NK-92 treated with Interleukin-12 subunit alpha and Interleukin-12 subunit beta, amount 100 ng/mL, for 24 hours (cell line): ENCODE results near the gene CDON.

ENCODE experiments used
- DNase-seq: peaks from one replicate; lab custom pipeline; 2025; lab: John Stamatoyannopoulos, UW

The CDON gene

DNA sequence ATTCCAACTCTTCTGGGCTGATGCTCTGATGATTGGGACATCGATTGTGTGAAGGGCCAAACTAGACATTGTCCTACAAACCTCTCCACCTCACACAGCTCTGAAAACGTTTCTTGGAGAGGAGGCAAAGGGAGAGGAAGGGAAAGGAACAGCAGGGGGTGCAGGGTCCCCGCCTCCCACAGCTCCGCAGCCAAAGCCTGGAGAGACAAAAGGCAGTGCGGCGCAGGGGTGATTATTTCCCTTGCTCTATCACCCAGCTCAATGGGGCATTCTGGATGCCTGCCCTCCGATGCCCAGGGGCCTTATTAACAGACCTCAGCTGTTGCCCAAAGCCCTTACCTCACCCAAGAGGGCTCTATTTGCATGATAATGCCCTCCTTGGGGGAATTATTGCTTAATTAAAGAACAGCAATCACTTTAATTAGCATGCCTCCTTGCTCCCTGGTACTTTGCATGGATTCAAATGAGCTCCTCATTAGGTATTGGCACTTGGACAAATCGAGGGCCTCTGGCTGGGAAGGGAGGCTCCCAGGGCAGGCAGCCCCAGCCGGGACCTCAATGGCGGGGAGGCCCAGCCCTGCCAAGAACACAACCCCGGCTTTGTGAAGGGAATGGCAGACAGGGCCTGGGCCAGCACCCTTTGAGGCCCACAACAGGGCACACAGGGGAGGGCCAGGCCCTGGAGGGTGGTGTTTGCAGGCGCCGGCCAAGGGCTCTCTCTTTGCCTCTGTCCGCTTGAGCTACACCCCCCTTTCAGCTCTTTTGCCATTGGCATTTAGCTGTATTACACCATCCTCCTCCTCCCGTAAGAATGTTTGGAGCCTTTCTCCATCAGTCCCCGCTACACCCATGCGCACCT is 19.8 kb upstream of the CDON start:
- DNase-seq = no peak

DNA sequence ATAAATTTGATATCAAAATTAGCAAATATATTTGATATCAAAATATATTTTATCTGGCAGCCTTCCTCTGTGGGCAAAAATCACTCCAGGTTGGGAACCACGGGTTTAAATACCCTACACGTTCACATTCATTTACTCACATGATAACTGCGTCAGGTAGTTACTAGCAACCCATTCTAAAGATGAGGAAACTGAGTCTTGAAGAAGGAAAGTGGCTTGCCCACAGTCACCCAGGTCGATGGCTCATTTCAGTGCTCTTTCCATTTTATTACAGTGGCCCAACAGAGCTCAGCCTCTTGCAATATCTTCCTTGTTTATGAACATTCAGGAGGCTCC is 19.2 kb upstream of the CDON start:
- DNase-seq = no peak

DNA sequence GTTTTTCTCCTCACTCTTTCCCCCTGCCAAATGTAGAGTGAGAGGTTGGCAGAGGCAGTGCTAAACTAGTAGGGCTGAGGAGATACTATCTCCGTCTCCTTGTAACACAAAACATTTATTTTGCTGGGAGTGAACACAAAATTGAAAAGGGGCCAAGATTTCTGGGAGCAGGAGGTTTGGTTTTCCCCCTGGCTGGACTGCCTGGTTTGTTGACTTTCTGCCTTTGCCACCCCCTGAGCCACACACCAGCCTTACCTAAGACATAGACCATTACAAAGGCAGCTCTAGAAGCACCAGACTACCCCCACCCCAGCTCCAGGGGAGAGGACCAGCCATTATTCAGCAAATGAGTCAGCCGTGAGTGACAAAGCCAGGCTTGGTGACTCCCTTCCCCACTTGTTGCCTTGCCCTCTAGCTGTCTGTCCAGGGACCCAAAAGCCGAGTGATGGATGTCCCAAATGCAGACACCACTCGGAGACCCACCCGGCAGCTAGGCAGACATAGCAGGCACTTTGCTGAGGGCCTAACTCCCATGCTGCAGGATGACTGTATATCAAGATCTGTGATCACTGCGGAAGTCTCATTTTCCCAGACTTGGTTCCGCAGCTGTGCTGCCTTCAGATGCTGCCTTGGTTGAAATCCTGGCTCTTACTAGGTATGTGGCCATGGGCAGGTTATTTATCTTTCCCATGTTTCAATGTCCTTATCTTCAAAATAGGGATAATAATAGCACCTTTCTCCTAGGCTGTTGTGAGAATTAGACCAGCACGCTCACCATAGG is 17.7 kb upstream of the CDON start:
- no peak for DNase-seq

DNA sequence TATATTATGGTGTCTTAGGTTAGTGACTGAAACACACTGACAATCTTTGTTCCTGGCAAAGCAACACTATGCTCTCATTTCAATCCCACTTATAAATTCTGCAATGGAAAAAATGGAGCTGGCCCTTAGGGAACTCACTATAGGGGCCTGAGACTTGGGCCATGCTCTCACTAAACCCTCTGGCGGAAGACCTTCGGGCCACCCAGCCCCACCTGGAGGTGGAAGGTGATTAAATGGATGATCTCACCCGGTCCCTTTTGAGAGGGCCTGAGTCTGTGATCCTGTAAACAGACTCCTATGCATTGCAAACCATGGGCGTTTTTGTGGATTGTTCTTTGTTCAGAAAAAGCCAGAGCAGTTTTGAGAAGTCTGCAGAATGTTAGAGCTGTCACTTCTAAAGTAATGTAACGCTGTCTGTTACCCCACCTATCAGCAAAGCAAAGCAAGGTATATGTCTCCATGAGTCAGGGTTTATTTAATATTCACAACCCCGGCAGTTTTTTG is 17.0 kb upstream of the CDON start:
- no peak for DNase-seq

DNA sequence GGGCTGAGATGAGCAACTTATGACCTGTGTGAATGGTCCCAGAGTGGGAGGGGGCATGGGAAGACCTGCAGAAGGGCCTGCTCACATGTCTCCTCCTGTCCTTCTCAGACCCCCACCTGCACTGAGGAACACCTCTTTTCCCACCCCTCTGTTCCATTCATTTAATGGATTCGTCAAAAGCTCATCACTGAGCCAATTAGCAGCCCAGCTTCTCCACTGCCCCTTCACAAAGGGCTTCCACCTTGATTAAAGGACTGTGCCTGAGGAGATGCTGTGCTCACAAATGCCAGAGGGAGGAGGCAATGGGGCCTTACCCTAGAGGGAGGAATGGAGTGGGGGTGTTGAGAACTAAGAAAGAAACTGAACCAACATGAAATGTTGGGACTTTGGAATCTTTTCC is 14.0 kb upstream of the CDON start:
- DNase-seq = no peak

DNA sequence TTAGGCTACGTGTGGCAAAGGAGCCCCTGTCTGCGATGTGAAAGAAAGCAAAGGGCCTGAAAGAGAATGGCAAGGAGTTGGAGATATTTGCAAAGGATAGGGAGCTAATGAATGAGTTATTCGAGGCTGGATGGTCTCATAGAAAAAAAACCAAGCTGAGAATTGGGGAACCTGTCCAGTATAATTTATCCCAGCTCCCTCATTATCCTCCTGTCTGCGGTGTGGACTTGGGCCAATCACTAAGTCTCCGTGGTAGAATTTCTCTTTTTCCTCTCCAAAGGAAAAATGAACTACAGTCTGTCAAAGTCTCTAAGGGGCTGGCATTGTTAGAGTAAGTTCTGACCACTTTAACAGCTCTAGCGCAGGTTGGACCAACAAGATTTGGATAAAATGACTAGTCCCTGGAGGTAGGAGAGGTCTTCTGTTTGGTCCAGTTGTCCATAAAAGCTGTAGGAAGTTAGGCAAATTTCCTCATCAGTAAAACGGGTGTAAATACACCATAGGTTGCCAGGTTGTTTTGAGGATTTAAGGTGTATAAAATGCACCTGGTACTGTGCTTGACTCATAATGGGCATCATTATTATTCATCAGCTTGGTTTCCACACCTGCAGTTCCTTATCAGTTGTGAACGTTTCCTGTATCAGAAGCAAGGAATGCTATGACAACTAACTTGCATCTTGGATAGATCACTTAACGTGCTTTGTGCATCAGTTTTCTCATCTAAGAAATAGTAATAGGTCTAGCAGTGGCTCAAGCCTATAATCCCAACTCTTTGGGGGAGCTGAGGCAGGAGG is 10.3 kb upstream of the CDON start:
- no peak for DNase-seq

DNA sequence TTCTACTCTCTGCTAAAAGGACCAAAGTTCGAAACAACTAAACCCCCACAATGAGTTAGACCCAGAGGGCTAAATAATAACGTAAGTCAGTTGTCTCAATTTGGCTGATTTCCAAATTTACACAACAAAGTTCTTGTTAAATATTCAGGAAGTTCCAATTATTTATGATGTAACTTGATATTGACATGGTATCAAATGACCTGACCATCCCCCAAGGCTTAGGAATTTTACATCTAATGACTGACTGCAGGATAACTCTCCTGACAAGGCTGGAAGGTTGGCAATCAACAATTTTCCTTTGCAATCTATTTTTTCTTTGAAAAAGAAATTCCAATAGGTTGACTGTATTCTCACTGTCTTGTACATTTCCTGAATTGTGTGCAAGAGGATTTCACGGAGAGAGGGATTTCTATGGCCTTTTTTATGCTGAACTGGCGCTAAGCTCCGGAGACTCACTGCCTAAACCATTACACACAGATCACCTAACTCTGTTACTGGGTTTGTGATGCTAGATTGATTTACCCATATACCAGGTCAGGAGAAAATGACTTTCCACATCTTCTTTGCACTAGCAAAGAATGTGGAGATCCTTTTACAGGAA is 9.6 kb upstream of the CDON start:
- DNase-seq = no peak

DNA sequence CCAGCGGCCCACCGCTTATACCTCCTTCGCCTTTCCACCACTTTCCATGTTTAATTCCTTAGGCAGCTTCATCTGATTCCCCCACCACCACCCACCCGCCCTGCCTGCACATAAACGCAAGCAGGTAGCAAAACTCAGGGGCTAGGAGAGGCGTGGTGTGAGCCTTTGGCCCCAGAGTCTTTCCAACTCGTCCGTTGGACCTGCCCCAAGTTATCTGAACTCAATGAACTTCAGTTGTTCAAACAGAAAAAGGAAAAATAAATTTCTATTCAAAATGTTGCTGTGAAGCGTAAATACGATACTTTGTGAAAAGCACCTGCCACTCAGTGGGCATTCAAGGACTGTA is 814 bp upstream of the CDON start:
- DNase-seq = no peak

DNA sequence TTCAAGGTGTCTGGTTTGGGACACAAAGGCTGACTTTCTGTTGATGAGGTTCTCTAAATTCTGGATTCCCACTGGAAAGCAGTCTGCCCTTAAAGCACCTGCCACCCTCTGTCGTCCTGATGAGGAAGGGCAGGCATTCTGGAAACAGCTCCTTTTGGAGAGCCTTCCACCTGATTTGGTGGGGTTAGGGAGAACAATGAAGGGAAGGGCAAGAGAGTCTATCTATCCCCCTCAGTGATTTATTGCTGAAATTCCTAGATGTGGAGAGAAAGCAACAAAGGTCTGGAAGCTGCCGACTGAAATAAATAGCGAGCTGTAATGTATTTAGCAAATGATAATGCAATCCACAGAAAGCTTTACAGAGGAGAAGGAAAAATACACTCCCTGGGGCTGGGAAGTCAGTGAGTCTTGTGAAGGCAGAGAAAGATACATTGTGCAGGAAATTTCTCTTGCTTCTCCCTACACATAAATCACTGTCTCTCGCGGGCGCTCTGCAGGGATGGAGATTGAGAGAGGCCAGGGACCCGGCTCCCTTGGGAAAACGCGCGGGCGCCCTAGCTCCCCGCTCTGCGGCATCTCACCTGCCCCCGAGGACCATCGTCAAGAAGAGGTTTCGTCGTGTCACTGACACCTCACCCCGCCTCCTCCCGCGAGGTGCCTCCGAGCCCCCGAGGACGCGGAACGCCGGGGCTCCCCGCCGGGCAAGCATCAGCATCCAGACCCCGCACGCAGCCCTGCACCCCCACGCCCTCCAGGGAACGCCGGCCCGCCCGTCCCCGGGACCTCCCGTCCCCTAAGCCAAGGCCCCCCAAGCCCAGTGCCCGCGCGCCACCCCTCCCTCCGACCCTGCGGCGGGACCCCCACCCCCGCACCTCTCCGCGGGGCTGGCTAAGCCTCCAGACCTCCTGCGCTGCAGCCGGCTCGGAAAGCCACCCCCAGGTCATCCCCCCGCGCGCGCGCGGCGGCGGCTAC is 673 bp downstream of the CDON start:
- no peak for DNase-seq

DNA sequence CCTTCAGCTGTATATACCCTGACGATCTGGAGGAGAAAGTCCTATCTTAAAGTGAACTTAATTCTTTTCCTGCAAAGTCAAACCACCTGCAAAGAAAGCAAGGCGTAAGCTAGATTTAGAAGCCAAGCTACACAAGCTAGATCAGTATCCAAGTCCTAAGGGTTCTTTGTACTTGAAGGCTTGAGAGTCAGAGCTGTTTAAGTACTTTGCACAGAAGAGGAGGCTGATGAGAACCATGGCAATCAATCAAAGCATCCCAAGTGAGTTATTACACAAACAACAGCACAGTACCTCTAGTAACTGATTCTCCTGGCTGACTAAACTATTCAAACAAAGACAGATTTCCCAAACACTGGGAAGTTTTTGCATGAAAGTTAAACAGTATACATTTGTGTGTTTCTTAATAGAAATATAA is 1.9 kb downstream of the CDON start:
- DNase-seq = no peak

DNA sequence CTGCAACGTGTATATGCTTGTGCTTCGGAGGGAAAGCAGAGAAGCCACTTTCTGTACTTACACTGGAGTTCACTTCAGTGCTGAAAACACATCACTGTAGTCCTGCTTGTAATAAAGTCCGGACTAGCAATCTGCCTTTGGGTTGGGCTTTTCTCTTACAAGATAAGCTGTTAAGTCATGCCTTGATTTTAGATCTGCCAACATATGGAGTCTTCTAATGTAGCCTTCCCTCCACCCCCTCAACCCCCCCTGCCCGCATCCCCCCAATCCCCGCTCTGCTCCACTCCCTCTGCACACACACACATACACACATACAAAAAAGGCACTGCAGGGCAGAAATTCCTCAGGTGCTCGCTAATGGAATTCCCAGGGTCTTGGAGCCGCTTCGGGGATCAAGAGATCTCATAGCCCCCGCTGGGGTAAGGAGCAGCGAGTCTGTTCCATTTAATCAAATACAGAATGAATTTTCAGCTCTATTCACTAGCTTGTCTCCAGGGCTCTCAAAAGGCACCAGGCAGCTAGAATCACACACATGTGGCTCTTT is 3.4 kb downstream of the CDON start:
- DNase-seq = no peak

DNA sequence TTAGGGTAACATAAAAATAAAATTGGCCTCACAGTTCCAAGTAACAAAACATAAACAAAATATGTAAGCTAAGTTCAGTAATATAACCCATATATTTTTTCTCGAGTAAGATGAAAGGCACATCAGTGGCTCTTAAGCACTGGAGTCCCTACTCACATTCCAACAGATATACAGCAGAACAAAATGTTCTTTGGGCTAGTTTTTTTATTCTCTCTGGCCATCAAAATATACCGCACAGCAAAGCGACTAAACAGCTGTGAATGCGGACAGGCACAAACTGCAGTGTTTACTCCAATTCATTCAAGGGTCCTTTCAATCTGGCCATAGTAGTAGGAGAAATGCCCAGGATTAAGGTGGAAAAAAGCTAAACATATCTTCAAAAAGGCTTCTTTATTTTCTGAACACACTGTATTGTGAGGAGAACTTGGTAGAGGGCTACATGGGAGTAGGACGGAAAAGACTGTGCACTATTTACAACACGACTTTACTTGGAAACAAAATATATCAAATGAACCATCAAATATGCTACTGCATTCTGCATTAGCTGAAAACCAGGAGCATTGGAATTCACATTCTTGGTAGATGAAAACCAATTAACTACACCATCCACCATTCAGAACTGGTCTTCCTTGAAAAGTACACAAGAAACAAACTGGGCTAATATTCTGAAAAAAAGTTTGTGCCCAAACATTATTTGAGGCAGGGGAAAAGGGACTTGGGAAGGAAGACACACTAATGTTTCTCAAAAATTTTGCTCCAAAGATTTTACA is 4.4 kb downstream of the CDON start:
- DNase-seq = no peak

DNA sequence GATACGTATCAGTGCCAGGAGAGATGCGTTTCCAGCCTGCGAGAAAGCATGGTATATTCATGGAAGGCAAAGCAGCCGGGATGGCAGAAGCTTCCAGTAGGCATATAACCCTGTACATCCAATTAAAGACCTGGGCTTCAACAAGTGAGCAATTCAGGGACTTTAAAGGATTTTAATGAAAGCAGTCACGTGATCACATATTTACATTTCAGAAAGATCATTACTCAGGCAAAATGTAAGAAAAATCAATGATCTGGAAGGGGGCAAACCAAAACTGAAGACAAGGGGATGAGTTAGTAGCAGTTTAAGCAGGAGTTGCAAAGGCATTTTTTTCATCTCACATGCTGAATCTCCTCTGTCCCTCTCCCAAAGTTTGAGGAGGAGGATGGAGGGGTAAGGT is 7.8 kb downstream of the CDON start:
- no peak for DNase-seq

DNA sequence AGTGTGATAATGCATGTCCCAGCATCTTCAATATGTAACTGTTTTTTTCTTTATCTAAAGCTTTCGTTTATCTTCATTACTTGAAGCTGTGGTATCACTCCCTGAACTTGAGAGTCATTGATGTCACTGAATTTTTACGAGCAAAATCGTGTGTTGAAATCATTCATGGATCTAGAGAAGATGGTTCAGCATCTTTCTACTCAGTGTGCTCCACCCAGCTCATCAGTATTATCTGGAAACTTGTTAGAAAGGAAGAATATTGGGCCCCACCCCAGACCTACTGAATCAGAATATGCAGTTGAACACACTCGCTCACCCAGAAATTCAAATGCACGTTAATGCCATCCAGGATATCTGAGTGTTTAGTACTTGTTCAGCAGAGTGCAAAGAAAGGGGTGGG is 8.3 kb downstream of the CDON start:
- DNase-seq = no peak

DNA sequence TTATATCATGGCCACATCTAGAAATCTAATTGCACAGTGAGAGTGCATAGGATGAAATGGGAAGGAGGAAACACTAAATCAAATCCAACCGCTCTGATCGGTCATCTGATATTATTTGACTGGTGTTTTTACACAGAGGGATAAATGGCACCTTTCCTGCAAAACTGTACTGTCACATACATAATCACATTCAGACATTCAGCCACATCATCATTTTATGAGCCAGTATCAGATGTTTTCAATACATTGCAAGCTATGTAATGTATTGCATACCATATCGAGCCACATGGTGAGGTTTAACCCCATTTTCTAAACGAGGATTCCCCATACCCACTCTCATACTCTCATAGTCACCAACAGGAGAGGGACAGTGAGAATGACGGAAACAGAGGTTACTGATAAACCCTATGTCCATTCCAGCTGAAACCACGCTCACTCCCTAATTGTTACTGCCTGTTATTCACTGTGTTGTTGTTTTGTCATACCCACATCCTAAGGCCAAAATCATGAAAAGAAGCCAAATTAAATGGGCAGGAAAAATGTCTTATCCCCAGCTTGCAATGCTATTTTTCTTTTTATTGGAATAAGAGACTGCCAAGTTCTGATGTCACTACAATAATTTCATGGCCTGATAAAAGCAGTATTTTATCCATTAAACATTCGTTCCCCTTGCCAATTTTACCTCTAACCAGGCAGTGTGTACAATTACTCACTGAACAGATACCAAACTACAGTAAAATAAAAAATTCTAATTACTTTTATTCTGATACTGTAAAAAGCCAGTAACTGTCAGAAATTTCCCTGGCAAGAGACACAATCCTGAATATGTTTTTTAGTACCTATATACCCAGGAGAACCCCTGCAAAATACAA is 9.0 kb downstream of the CDON start:
- no peak for DNase-seq

DNA sequence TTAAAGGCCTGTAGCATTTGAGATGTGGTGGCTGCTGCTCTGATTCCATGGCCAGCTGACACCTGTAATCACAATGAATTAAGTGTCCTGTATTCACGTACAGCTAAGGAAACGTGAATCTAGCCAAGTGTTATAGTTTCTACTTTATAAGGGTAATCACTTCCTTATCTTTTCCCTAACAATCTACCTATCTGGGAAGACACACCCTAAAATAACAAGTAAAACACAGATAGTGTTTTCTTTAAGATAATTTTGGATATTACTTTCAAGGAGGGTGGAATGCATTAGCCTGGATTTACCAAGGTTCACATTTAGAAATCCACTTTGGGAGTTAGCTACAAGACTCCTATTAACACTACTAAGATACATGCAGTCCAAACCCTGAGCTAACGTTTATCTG is 11.5 kb downstream of the CDON start:
- no peak for DNase-seq

DNA sequence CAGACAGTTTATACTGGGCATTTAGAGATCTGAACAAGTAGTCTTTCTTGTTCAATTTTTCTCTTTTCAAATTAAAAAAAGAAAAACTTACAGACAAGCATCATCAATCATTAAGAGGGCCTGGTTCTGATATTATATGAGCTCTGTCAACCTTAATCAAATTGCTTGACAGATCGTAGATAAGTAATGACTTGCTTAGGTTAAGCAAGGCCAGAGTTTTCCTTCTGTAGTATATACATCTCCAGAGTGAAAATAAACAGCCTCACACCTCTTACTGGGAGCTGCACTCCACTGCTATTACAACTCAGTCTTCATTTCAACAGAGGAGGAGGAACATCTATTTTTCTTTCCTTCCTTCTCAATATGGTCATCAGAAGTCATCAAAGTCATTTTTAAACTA is 13.5 kb downstream of the CDON start:
- DNase-seq = no peak

DNA sequence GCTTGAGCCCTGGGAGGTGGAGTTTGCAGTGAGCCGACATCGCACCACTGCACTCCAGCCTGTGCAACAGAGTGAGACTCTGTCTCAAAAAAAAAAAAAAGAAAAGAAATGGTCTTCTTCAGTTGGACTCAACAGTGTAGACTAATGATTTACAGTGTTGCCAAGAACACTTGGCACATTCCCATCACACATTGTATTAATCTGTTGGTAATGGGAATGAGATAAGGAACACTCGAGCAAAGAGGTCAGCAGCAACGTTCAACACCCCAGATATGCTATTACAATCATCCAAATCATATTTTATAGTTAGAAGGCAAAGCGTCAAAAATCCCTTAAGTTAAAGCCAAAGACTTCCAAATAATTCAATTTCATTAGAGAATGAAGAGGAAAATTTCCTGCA is 14.5 kb downstream of the CDON start:
- no peak for DNase-seq

DNA sequence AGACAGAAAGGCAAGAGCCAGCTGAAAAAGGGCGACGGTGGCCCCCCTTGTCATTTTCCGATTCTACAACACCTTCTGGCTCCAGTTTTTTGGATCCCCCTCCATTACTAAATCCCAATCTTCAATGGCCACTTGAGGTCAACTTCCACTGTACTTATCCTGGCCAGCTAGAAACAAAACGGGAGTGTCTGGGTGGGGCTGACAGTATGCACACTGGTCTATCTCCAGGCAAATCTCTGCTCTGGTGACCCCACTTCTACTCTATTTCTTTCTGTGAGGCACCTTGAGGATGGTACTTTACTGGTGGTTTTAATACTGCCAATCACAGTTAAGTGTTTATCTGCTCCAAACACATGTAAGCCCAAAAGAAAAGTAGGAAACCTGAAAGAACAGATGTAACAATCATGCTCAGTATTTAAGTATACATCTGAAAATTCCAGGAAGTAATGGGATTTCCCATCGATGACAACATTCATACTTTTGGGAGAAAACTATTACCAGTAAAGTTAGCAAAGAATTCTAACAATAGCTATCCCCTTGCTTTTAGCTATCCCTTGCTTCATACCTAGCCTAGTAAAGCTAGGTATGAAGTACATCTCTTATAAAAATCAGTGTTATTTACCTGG is 16.0 kb downstream of the CDON start:
- DNase-seq = no peak
